Fibroblast of skin of scalp (primary cell): Measurements from ENCODE around the gene POLG.
"Not testable (repeated sequence)": the region's sequence is repeated elsewhere in the genome, so short reads cannot be mapped to it uniquely, and the experiment has no call there.

ENCODE experiments used
- DNase-seq: peaks from one replicate; pipeline ENCODE4 v3.0.0-alpha.2; 2013

Gene POLG

GRCh38 chr15:89277281-89277680 is 57.3 kb downstream of the POLG start:
- not testable (repeated sequence) for DNase-seq
